ENCODE results near the gene SPPL2A. TPM values are rescaled to one million over a fixed set of nuclear protein-coding genes. Genes with fewer than 3 reads are reported as not detected.

SPPL2A gene
- total RNA-seq, 1 experiment from 2014 or later = 61.0 TPM

GRCh38 chr15:50712018-50712417 lies 53.5 kb downstream of the SPPL2A start:
- no peaks in the 10 kb centered on the region for H3K27me3 ChIP-seq (ENCODE audit: insufficient read depth, low read length)
- no peak overlapping the region for H3K4me3 ChIP-seq (replicated peaks in 1 of 2; ENCODE audit: low read depth in 1 of 2, low read length in 2 of 2)
- RAD21 ChIA-PET (ENCODE audit: low non-redundant PET in 1 of 2, low total read pairs in 2 of 2, uncharacterized antibody in 2 of 2, unreplicated experiment in 2 of 2) = no interaction called here
- no peaks in the 10 kb centered on the region for H3K9me3 ChIP-seq (ENCODE audit: control insufficient read depth in 1 of 2, insufficient read depth in 1 of 2, low read depth in 1 of 2, low read length in 2 of 2)
- no peak overlapping the region for H2AFZ ChIP-seq (ENCODE audit: low read depth, low read length, poor library complexity, severe bottlenecking)
- no peaks in the 10 kb centered on the region for H4K20me1 ChIP-seq (ENCODE audit: insufficient read depth)
- no peak for ATAC-seq
- no peak for DNase-seq (ENCODE audit: low read depth, low spot score)
- H3K36me3 ChIP-seq (ENCODE audit: control insufficient read depth in 1 of 2, insufficient read depth in 2 of 2, low read length in 2 of 2) = no peaks in the 10 kb centered on the region
- intact Hi-C loops (cut with micrococcal nuclease) = no loop called here
- no peak overlapping the region for H3K27ac ChIP-seq (ENCODE audit: low read depth, low read length)
- H3K4me2 ChIP-seq (ENCODE audit: low read length) = no peak overlapping the region
- CTCF ChIA-PET = no interaction called here
- no peaks in the 10 kb centered on the region for H3K4me1 ChIP-seq (ENCODE audit: control insufficient read depth in 1 of 2, insufficient read depth in 2 of 2, low read length in 2 of 2)
- no peaks in the 10 kb centered on the region for H3K9me2 ChIP-seq (ENCODE audit: insufficient read depth)
- no peaks in the 10 kb centered on the region for H3K79me2 ChIP-seq (ENCODE audit: insufficient read depth, low read length)
- BruUV-seq (replicated peaks) = no TSS peak
- no peak overlapping the region for H3K9ac ChIP-seq (ENCODE audit: low read length)
- TF ChIP-seq, protein P1, sequence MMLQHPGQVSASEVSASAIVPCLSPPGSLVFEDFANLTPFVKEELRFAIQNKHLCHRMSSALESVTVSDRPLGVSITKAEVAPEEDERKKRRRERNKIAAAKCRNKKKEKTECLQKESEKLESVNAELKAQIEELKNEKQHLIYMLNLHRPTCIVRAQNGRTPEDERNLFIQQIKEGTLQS (IDR thresholded peaks at IDR 0.05) = no peak
- TF ChIP-seq SIN3A (IDR thresholded peaks at IDR 0.05; ENCODE audit: low read depth) = no peak
- POLR2A ChIA-PET = no interaction called here

GRCh38 chr15:50710585-50710984 lies 54.9 kb downstream of the SPPL2A start:
- Histone ChIP-seq H3K4me1 (ENCODE audit: control insufficient read depth in 1 of 2, insufficient read depth in 2 of 2, low read length in 2 of 2) (no peaks in the 10 kb centered on the region), H3K9me3 (ENCODE audit: control insufficient read depth in 1 of 2, insufficient read depth in 1 of 2, low read depth in 1 of 2, low read length in 2 of 2) (no peaks in the 10 kb centered on the region), H3K9ac (ENCODE audit: low read length) (no peak overlapping the region), H3K36me3 (ENCODE audit: control insufficient read depth in 1 of 2, insufficient read depth in 2 of 2, low read length in 2 of 2) (no peaks in the 10 kb centered on the region), H3K4me2 (ENCODE audit: low read length) (no peak overlapping the region), H3K79me2 (ENCODE audit: insufficient read depth, low read length) (no peaks in the 10 kb centered on the region), H3K9me2 (ENCODE audit: insufficient read depth) (no peaks in the 10 kb centered on the region), H3K4me3 (replicated peaks in 1 of 2; ENCODE audit: low read depth in 1 of 2, low read length in 2 of 2) (no peak overlapping the region), H4K20me1 (ENCODE audit: insufficient read depth) (no peaks in the 10 kb centered on the region), H3K27ac (ENCODE audit: low read depth, low read length) (no peak overlapping the region), H2AFZ (ENCODE audit: low read depth, low read length, poor library complexity, severe bottlenecking) (no peak overlapping the region), H3K27me3 (ENCODE audit: insufficient read depth, low read length) (no peaks in the 10 kb centered on the region)
- ChIA-PET POLR2A (no interaction called here), RAD21 (ENCODE audit: low non-redundant PET in 1 of 2, low total read pairs in 2 of 2, uncharacterized antibody in 2 of 2, unreplicated experiment in 2 of 2) (no interaction called here), CTCF (no interaction called here)
- no peak for TF ChIP-seq POLR2AphosphoS5 (IDR thresholded peaks at IDR 0.05; ENCODE audit: low read depth, low read length)
- TF ChIP-seq TCF7L2 (IDR thresholded peaks at IDR 0.05; ENCODE audit: borderline replicate concordance, extremely low read depth, insufficient read depth, insufficient read length) = no peak
- no peak for TF ChIP-seq ZBTB33 (IDR thresholded peaks at IDR 0.05; ENCODE audit: extremely low read depth, insufficient replicate concordance, low read length)
- TF ChIP-seq ZFX (IDR thresholded peaks at IDR 0.05) = no peak
- TF ChIP-seq, protein P2, sequence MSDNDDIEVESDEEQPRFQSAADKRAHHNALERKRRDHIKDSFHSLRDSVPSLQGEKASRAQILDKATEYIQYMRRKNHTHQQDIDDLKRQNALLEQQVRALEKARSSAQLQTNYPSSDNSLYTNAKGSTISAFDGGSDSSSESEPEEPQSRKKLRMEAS (IDR thresholded peaks at IDR 0.05) = no peak
- no peak for TF ChIP-seq RAD21 (IDR thresholded peaks at IDR 0.05; ENCODE audit: low read depth)
- TF ChIP-seq, protein P1 (IDR thresholded peaks at IDR 0.05) = no peak
- no peak for TF ChIP-seq SP1 (IDR thresholded peaks at IDR 0.05; ENCODE audit: low read depth)
- TF ChIP-seq YY1 (IDR thresholded peaks at IDR 0.05; ENCODE audit: extremely low read depth, insufficient replicate concordance, low read depth, low read length) = no peak
- TF ChIP-seq EGR1 (IDR thresholded peaks at IDR 0.05; ENCODE audit: low read depth) = no peak
- no peak for TF ChIP-seq ELF1 (IDR thresholded peaks at IDR 0.05; ENCODE audit: borderline replicate concordance, low read depth)
- no peak for TF ChIP-seq CEBPB (IDR thresholded peaks at IDR 0.05; ENCODE audit: low read depth)
- TF ChIP-seq CBX3 (IDR thresholded peaks at IDR 0.05; ENCODE audit: low read depth) = no peak
- no peak for TF ChIP-seq SIN3A (IDR thresholded peaks at IDR 0.05; ENCODE audit: low read depth)
- TF ChIP-seq REST (IDR thresholded peaks at IDR 0.05; ENCODE audit: low read depth) = no peak
- no TSS peak for BruUV-seq (replicated peaks)
- ATAC-seq (no peak), DNase-seq (ENCODE audit: low read depth, low spot score) (no peak)
- intact Hi-C loops (cut with micrococcal nuclease) = no loop called here

Data from HCT116 (cell line).